ENCODE measurements around the gene CPEB3.
"Not testable (repeated sequence)": the region's sequence is repeated elsewhere in the genome, so short reads cannot be mapped to it uniquely, and the experiment has no call there.

CPEB3 gene

DNA sequence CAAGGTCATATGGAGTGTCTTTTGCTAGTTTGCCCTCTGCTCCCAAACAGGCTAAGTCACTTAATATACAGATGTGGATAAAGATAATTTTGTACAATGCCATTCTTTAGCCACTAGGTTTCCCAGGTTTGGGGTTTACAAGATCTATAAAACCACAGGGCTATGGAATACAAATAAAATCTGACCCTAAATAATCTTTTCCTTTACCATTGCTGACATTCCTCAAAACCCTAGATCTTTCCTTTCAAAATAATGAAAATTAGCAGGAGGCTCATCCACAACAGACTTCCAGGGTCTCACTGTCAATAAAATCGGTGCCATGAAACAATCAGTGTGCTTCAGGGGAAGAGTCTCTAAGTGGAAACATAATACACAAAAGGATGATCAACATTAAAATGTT is 148.4 kb downstream of the CPEB3 start:
- DNase-seq (ENCODE audit: low spot score), result peak; percentile 5

DNA sequence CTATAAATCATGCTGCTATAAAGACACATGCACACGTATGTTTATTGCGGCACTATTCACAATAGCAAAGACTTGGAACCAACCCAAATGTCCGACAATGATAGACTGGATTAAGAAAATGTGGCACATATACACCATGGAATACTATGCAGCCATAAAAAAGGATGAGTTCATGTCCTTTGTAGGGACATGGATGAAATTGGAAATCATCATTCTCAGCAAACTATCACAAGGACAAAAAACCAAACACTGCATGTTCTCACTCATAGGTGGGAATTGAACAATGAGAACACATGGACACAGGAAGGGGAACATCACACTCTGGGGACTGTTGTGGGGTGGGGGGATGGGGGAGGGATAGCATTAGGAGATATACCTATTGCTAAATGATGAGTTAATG is 149.7 kb downstream of the CPEB3 start:
- not testable (repeated sequence) for DNase-seq (ENCODE audit: low spot score)

DNA sequence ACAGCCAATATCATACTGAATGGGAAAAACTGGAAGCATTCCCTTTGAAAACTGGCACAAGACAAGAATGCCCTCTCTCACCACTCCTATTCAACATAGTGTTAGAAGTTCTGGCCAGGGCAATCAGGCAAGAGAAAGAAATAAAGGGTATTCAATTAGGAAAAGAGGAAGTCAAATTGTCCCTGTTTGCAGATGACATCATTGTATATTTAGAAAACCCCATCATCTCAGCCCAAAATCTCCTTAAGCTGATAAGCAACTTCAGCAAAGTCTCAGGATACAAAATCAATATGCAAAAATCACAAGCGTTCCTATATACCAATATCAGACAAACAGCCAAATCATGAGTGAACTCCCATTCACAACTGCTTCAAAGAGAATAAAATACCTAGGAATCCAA is 156.8 kb downstream of the CPEB3 start:
- not testable (repeated sequence) for DNase-seq (ENCODE audit: low spot score)

DNA sequence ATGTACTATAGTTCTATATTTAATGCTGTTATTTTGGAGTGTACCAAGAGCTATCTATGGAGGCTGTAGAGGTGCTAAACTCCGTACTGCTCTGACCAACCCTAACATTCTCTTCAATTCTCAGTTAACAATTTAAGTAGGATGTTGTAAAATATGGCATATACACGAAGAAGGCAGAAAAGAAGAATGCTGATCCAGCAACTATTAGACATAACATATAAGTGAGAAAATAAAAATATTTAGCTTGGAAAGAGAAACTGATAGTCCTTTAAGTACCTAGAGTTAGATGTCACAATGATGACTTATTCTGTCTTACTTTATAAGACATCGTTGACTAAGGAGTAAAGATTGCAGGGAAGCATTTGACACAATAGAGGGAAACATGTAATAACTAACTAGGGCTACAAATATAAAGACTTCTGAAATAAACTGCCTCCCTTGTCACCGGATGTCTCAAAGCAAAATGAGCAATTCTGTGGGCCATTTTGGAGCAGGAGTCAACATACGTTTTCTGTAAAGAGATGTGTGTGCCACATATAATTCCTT is 159.5 kb downstream of the CPEB3 start:
- DNase-seq (ENCODE audit: low spot score), result no peak

DNA sequence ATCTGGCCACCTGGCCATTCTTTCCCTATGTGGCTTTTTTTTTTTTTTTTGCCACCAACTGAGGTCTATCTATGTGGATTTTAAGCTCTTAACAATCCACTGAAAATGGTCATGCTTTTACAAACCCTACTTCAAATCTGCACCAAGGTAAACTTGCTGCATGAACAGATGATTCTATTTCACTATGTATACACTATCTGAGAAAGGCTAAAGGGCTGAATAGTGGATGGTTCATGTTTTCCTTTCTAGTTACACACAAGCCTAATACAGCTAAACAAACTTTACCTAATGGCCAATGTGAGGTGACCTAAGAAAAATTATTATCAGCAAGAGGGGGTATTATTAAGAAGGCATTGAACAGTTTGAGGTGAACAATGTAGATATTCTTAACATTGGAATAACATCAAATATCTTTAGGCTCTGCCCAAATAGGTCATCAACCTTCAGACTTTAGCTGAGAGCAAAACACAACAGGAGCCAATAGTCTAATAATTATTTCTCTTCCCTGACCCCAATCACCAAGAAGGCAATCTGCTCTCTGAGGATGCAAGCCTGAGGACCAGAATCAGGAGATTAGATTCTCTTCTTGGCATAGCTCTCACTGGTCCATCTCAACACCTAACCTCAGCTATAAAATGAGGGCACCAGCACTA is 160.1 kb downstream of the CPEB3 start:
- DNase-seq (ENCODE audit: low spot score), result no peak

DNA sequence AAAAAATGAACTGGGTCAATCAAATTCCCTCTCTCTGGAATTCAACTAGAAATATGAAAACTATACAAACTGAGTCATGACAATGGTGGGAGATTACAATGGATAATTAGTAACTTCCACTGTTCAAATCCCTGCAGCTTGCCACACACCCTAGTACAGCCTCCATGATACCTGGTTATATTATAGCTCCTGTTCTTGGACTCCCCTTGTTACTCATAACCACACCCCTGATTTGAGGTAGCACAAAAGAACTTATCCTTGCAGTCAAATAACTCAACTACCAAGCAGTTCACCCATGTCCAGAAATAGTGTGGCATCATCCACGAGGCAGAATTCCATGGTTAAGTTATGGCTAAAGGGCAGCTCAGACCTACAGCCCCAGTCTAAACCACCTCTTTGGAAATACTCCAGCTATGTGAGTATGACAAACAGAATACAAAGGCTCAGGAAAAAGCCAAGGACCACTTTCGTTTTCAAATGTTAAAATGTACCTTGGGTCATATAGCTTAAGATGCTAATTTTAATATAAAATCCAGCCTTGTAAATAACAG is 164.7 kb downstream of the CPEB3 start:
- DNase-seq (ENCODE audit: low spot score), result no peak

DNA sequence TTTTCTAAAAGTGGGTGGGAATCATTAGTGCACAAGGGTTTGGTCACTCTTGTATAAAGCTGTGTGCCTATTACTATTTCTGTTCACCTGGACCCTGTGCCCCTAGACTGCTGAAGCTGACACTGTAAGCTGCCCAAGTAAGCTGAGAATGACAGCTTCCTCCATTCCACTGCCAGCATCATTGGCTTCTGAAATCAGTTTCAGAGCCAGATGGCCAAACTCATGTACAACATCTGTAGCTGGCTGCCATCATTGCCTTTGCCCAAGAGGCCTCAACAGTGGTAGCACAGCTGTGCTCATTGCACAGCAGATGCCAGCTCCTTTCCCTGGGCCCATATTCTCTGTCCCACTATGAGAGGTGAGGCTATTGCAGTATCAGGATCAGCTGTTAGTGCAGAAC is 165.7 kb downstream of the CPEB3 start:
- no peak for DNase-seq (ENCODE audit: low spot score)

DNA sequence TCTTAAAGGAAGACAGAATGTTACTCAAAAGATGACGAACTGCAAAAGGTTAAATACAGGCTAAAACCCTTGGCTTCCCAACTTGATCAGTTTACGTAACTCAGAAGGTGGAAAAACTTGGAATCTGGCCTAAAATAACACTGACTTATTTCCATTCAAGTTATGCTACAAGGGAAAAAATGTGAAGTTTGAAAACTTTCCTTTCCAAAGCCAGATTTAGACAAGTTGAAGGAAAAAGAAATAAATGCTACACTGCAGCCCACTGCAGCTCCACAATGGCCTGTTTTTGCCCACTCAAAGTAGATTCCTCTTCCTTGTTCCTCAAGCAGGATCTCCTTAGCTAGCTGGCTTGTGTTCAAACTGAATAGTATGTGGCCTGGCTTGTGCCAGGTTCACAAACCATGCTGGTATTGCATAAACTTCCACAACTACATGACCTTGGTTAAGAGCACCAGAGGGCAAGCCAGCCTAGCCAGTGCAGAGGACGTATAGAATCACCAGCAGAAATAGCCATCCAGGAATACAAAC is 166.2 kb downstream of the CPEB3 start:
- DNase-seq (ENCODE audit: low spot score), result no peak

DNA sequence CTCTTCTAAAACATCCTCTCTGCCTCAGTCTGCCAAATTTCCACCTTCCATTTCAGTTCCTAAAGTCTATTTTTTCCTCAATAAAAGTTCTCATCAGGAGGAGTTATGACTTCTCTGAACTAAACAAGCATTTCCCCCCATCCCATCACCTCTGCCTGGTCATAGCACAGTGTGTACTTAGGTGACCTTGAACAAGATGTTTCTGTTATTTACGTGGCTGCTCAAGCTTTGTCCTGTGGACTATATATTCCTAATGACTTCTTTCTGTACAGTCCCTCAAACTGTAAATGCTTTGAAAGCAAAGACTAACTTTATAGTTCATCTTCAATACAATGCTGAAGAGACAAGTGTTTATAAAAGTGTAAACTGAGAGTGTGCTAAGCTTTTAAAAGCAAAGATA is 166.9 kb downstream of the CPEB3 start:
- DNase-seq (ENCODE audit: low spot score), result no peak

DNA sequence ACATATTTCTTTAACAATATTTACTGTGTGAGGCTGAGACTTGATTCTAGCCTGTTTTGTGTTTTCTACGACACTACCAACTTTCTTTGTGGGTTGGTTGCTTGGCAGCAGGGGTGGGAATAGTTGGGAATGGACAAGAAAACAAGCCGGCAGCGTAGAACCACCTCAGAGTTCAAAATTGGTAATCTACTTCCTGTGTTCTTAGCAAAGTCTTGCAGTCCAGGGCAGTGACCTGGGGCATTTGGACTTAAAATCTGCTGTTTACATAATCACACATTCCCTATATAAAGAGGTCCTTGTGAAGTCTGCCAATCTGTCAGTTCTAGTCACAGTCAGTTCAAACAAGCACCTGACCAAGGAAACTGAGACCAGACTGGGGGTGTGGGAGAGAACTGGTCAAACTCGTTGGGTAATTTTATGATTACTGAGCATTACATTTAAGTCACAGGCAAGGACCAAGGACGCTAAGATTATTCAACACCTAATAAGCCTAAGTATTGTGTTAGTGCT is 167.9 kb downstream of the CPEB3 start:
- no peak for DNase-seq (ENCODE audit: low spot score)

DNA sequence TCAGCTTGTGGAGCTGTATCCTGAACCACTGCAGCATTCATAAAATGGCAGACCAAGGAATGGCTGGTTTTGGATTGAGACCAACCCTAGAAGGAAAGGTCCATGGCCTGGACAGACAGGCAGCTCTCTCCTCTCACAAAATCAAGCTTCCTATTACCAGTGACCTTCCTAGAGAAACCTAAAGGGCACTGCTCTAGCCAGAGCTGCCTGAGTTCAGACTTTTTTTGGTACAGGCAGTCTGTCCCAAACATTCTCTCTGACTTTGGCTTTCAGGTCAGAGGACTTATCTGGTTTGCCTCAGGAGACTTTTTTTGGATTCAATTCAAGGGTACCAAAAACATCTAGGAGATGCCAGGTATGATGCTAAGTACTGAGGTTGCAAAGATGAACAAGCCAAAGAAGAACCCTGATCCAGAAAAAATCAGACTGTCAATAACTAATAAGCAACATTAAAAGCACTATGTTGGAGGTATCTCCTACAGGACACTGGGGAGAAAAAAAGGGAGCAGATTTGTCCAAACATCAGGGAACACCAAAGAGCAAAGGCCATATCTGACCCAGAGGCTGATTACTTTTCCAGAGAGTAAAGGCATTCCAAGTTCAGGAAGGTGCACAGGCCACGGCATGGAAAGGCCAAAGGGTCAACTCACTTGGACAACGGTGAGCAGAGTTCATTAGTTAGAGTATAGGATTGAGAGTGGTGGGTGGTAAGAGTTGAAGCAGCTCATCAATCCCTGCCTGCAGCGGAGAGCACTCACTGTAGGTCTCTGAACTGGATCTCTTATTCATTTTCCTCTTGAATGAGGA is 169.0 kb downstream of the CPEB3 start:
- no peak for DNase-seq (ENCODE audit: low spot score)

DNA sequence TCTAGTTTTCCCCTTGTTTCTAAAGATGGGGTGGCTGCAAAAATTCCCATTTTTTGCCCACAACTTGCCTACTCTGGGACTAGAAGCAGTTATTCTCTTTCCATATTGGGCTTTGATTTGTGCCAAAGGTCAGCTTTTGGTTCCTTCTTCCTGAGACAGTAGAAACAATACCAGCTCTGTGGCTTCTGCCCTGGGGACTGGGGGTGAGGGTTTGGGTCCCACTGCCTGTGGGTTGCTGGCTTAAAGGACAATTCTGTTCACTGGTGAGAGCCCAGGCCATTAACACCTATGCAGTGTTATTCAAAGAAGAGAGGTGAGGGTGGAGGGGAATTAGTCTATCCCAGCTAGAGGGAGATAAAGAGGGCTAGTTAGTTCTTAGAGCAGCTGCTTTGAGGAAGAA is 171.5 kb downstream of the CPEB3 start:
- DNase-seq (ENCODE audit: low spot score), result no peak

DNA sequence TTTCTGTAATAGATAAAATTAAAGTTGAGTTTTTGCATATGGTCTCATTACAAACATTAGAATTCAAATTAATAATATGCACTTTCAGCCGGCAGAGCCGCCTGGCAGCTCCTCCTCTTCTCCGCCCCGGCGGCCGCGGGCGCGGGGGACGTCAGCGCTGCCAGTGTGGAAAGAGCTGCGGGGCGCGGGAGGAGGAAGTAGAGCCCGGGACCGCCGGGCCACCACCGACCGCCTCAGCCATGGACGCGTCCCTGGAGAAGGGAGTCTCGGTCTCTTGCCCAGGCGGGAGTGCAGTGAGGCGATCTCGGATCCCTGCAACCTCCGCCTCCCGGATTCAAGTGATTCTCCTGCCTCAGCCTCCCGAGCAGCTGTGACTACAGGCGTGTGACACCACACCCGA is 176.0 kb downstream of the CPEB3 start:
- DNase-seq (ENCODE audit: low spot score), result not testable (repeated sequence)

DNA sequence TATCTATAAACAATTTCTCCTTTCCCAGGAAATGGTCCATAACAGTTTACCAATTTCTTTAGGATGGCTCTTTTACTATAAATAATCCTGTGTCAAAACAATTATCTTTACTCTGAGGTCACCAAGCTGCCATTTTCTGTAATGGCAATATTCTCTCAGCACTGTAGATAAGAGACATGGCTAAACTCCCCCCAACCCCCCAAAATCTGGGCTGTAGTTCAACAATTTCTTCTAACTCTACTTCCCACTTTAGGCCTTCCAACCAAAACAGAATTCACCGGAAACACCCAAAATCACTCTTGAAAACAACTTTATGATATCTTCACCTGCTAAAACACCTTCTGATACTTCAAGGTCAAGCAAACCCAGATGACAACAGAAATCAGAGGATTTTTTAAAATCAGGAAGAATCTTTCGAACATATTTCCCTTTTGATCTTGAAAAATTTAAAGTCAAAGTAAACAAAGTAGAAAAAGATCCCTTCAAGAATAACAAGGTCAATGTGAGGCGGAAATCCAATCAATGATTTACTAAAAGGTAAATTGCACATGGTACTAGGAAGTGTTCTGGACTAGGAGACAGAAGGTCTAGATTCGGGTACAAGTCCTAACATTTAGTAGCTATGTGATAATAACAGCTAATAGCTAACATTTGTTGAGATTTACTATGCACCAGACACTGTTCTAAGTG is 176.8 kb downstream of the CPEB3 start:
- DNase-seq (ENCODE audit: low spot score), result no peak

DNA sequence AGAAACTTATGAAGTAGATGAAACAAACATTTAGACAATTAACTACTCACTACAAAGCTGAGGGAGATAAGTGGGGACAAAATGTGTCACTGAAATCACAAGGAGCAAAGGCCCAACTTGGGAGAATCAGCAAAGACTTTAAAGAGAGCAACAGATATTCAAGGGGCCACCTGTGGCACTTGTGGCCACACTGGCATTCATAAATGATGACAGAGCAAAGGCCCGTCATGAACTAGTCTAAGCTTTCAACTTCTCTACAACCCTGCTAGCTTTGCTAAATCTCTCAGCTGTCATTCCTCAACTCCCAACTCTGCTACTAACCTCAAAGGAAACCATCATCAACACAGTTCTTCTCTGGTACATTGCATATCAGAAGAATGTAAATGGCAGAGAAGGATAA is 178.4 kb downstream of the CPEB3 start:
- no peak for DNase-seq (ENCODE audit: low spot score)

DNA sequence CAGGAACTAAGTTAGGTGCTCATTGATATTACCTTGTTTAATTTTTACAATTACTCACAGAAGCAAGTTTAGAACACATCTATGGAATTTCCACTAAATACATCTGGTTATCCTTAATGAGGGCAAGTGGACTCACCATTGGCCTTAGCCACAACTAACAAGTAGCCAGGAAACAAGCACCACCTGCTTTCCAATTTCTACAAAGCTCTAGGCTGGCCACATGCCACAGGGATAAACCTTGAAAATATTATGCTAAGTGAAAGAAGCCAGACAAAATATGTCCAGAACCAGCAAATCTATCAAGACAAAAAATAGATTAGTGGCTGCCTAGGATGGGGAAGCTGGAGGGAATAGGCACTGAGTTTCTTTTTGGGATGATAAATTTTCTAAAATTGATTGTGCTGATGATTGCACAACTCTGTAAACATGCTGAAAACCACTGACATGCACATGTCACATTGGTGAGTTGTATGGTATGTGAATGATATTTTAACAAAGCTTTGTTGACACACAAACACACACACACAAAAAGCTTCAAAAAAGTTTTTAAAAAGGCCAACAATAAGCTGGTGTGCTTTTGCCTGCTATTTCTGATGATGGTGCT is 179.4 kb downstream of the CPEB3 start:
- DNase-seq (ENCODE audit: low spot score), result no peak

DNA sequence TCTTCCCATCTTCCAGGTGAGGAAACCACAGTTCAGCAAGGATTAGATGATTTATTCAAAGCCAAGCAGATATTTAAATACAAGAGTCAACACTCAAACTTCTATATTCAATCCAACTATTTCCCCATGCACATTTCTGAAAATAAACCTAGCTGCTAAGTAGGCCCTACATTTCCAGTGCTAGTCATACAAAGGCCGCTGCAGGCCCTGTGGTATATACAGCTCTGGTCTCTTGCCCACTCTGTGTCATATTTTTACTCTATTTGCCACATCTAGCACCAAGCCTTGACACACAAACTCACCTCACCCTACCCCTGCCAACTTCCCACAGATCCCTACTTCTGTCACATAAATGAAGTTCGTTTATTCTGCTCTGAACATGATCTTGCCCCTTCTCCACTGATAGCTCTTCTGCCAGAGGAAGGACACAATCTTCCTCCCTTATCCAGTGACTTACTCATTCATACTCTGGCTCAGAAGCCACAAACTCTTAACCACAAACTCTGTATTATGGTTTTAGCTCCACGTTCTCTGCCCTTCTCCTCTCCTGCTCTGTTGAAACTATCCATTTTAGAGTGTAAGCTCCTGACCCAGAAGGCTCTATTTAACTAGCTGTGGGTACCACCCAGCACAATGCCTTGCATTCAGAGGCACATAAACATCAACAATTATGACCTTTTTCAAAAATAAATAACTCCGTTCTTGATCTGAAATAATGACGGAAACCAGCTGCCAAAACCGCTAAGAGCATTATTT is 180.7 kb downstream of the CPEB3 start:
- DNase-seq (ENCODE audit: low spot score), result no peak

DNA sequence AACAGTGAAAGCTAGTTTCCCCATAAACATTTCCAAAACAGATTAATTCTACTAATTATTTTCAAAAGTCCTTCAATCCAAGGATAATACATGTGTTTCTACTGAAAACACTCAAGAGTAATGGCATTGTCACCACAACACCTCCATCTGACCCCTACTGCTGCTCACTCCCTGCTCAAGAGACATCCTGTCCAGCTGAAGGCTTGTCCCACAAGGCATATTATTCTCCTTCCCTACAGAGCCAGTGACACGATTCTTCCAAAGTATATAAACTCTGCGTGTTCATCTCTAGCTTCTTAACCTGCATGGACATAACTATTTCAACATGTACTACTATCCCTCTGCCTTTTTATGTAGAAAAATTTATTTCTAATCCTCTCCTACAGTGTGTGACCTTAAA is 182.1 kb downstream of the CPEB3 start:
- DNase-seq (ENCODE audit: low spot score), result no peak

DNA sequence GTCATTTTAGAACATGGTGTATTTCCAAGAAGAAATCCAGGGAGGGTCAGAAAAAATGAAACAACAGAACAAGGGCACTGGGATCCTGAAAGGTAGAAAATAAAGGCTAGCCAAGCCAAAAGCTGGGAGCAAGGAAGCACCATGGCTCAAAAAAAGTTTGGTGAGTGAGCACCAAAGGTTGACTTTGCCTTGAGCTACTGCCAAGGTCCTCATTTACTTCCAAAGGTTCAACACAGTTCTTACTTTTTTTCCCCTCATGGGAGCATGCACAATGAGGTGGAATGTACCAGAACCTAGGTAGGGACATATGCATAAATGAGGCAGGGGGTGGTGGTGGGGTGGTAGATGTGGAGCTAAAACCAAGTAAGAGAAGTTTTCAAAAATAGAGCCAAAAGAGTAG is 182.8 kb downstream of the CPEB3 start:
- no peak for DNase-seq (ENCODE audit: low spot score)

DNA sequence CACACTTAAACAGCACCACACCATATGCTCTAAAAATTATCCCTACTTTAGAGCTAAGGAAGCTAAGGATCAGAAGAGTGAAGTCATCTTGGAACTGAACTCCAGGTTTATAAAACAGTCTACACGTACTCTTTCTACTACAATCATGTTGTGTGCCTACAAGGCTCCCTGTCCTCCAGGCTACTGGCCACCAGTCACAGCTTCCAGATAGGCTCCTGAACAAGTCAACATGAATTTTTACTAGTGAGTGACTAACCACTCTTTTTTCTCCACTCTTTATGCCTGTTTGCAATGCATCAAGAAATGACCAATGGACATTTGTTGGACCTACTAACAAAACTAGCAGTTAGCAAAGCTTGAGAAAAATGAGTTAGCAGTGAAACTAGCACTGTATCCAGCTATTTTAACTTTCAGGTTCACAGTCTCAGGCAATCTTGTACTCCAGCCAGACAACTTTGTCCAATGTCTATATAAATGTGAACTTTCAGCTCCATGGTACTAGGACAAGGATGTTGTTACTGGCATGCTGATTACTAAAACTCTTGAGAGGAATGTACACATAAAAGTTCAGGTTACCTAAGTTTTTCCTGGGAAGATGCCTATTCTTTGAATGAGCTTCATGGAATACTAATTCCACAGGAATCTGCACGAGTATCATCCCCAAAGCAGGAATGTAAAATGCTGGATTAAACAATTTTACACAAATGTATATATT is 187.3 kb downstream of the CPEB3 start:
- no peak for DNase-seq (ENCODE audit: low spot score)
